T-helper 2 cell treated with Interferon-gamma antibody and Interleukin-4, amounts not matched to agents 100 ng/mL and 5 ng/mL, for 36 hours (primary cell): Measurements from ENCODE around the gene ARID1A. TPM values are rescaled to one million over a fixed set of nuclear protein-coding genes. Genes with fewer than 3 reads are reported as not detected.
"Not testable (repeated sequence)": the region's sequence is repeated elsewhere in the genome, so short reads cannot be mapped to it uniquely, and the experiment has no call there.

Source experiments
- intact Hi-C: fragments of 100-400 bp; cut with micrococcal nuclease; formaldehyde crosslinking; loops from one replicate; pipeline ENCODE4 v1.15.1; 2023
- total RNA-seq: library from RNA; stranded (reverse); gene quantifications from 2 replicates; pipeline ENCODE4 v1.2.3, GENCODE V29; 2022

Gene ARID1A
- total RNA-seq, 1 donor from 2014 or later, result 138 TPM

- intact Hi-C loops, result loop anchor here (5.0 kb wide), 1 partner anchor 155 kb away; no protein-coding TSS in a partner anchor
Measured at GRCh38 chr1:26697431-26697977, 1.7 kb downstream of the ARID1A start.

GRCh38 chr1:26697978-26698849 lies 2.4 kb downstream of the ARID1A start:
- intact Hi-C loops, result loop anchor here (5.0 kb wide), 1 partner anchor 156 kb away; no protein-coding TSS in a partner anchor

DNA sequence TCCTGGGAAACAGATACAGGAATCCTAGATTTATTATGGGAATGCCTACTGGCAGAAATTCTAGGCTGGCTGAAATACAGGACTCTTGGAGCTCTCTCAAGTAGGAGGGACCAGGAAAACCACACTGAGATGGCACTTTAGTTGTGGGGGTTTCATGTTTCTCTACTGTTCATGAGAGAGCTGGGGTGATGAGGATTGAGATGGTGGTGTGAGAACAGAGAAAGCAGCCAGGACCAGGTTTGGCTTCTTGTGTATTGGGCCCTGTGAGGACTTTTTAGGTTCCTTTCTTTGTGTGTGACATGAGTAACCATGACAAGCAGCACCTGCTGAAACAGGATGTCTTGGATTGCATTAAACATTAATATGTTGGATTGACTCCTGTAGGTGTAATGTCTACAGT lies 4.9 kb downstream of the ARID1A start:
- intact Hi-C loops, result no loop called here

- intact Hi-C loops, result no loop called here
Measured at GRCh38 chr1:26701266-26701994, 5.6 kb downstream of the ARID1A start.

- intact Hi-C loops, result no loop called here
Measured at GRCh38 chr1:26701995-26702679, 6.3 kb downstream of the ARID1A start.

- intact Hi-C loops, result no loop called here
Measured at GRCh38 chr1:26702680-26703038, 6.8 kb downstream of the ARID1A start.

- intact Hi-C loops, result no loop called here
Measured at GRCh38 chr1:26703478-26703877, 7.7 kb downstream of the ARID1A start.

DNA sequence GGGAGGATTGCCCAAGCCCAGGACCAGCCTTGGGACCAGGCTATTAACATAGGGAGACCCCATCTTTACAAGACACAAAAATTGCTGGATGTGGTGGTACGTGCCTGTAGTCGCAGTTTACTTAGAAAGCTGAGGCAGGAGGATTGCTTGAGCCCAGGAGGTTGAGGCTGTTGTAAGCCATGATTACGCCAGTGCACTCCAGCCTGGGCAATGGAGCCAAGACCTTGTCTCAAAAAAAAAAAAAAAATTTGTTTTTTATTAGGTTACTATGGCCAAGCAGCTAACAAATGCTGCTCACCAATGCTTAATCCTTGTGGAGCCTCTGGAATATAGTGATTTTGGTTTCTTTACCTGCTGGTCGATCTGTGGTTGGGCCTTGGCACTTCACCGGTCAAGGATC lies 8.8 kb downstream of the ARID1A start:
- intact Hi-C loops, result no loop called here

GRCh38 chr1:26705227-26705626 lies 9.4 kb downstream of the ARID1A start:
- intact Hi-C loops, result not testable (repeated sequence)

GRCh38 chr1:26705788-26706311 lies 10.0 kb downstream of the ARID1A start:
- intact Hi-C loops, result no loop called here

DNA sequence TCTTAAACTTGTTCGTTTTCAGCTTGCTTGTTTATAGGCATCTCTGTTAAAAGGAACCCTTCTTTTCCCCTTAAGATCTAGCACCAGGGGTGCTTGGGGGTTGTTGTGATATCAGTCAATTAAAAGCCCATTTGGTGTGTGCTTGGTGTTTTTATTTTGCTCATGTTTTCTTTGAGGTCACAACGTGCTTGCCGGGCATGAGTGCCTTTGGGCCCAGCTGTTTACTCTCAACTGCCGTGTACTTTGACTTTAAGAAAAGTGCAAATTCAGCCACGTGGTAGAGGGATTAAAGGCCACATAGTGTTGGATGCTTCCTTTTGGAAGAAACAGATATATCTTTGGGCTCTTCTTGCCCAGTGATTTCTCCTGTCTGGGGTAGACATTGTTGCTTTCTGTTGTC lies 10.5 kb downstream of the ARID1A start:
- intact Hi-C loops, result no loop called here

- intact Hi-C loops, result no loop called here
Measured at GRCh38 chr1:26710811-26711210, 15.0 kb downstream of the ARID1A start.

DNA sequence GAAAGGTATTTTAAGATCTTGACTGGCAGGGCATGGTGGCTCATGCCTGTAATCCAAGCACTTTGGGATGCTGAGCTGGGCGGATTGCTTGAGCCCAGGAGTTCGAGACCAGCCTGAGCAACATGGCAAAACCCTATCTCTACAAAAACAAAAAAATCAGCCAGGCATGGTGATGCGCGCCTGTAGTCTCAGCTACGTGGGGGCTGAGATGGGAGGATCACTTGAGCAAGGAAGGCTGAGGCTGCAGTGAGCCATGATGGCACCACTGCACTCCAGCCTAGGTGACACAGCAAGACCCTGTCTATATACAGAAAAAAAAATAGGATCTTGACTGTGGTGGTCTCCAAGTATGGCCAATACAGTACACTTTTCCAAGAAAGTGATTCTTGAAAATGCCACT lies 16.0 kb downstream of the ARID1A start:
- intact Hi-C loops, result no loop called here

- intact Hi-C loops, result no loop called here
Measured at GRCh38 chr1:26717017-26717491, 21.2 kb downstream of the ARID1A start.

GRCh38 chr1:26719205-26719604 lies 23.4 kb downstream of the ARID1A start:
- intact Hi-C loops, result no loop called here

DNA sequence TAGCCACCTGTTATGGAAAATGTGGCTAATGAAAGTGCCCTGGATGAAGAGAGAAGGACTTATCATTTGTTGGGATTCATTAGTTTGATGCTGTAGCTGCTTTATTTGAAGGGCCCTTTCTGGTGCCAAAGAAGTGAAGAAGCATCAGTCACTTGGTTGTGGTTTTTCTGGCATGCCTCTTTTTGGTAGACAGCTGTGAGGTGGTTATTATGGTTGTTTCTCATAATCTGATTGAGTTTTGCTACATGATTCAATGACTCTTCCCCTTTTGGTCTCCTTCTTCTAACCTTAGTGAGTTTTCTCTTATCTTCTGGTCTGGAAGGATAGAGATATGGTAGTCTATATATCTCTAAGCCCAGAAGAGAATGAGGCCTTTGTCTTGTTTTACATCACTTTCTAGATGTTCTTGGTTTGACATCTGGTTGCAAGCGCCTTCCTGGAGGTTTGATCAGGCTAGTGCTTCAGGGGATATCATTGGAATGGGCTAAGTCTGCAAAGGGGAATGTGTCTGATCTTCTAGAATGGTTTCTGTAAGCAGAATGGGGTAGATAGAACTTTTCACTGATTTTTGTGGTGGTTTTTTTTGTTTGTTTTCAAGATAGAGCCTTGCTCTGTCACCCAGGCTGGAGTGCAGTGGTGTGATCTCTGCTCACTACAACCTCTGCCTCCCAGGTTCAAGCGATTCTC lies 26.0 kb downstream of the ARID1A start:
- intact Hi-C loops, result loop anchor here (2.0 kb wide), 1 partner anchor 23 kb away; no protein-coding TSS in a partner anchor

- intact Hi-C loops, result loop anchor here (2.0 kb wide), 1 partner anchor 21 kb away; no protein-coding TSS in a partner anchor
Measured at GRCh38 chr1:26723013-26723991, 27.5 kb downstream of the ARID1A start.

DNA sequence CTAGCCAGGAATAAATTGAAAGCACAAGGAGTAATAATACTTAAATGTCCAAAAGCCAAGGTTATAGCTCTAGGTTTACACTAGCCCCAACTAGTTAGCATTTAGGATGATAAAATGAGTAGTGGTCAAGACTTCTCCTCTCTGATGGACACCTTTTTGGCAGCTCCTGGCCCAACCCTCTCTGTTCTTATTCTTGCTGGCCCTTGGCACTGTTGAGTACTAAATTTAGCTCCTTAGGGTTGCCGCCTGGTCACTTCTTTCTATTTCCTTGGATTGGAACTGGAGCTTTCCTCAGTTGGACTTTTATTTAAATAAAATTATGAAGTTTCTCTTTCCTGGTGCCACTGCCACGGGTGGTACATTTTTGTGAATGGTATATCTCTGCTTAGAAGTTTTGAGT lies 28.3 kb downstream of the ARID1A start:
- intact Hi-C loops, result no loop called here

- intact Hi-C loops, result no loop called here
Measured at GRCh38 chr1:26724926-26725325, 29.1 kb downstream of the ARID1A start.
